NCI-H2029 treated with DMSO at 0.1 percent for 48 hours (cell line): ENCODE results near the gene THADA.

Experiments used
- DNase-seq: peaks from one replicate; lab custom pipeline; 2025; lab: John Stamatoyannopoulos, UW

THADA gene

DNA sequence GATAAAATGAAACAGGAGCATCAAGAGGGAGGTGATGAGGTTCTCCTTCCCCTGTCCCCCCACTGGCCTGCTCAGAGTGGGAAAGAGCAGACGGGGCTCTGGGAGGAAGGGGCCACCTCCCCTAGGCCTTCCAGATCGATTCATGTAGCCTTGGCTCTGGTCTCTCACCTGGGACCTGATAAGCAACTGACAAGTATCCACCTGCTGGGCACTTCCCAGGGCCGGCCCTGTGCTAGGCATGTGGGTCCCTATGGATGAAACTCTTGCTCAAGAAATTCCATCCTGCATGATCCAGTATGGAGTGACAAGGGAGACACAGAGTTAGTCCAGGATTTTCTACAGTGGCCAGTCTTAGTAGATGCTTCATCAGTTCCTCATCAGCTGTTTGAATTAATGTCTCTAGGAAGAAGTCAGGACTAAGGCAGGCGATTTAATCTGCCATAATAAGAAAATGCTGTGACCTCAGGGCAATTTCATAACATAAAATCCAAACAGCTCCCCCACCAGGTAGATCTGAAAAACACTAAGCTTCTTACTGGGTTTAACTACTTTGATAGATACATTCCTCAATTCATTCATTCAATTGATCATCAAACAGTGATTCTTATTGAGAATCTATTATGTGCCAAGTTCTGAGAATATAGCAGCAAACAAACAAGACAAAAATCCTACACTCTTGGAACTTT lies 324.8 kb downstream of the THADA start:
- DNase-seq: no peak

- DNase-seq: no peak
Observed at GRCh38 chr2:43270461-43270860, 325.4 kb downstream of the THADA start.

GRCh38 chr2:43269706-43270105 lies 326.1 kb downstream of the THADA start:
- DNase-seq: no peak

DNA sequence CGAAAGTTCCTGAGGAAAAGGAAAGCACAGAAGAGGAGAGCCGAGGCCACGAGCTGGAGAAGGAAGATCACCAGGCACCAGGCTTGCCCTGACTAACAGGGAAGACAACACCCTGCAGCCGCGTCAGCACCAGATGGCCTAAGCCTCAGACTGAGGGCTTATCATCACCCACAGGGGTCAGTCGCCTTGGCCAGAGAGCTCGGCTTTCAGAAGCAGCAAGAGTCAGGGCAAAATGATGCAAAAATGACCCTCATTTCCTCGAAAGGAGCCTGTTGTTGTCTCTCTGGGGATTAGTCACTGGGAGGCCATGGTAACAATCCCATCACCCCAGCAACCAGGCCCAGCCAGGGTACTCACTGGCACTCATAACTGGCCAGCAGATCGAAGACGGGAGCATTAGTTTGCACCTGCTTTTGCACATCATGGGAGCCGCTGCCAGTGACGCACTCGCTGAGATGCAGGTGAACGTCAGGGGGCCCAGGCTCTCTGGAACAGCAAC lies 326.7 kb downstream of the THADA start:
- no peak for DNase-seq

DNA sequence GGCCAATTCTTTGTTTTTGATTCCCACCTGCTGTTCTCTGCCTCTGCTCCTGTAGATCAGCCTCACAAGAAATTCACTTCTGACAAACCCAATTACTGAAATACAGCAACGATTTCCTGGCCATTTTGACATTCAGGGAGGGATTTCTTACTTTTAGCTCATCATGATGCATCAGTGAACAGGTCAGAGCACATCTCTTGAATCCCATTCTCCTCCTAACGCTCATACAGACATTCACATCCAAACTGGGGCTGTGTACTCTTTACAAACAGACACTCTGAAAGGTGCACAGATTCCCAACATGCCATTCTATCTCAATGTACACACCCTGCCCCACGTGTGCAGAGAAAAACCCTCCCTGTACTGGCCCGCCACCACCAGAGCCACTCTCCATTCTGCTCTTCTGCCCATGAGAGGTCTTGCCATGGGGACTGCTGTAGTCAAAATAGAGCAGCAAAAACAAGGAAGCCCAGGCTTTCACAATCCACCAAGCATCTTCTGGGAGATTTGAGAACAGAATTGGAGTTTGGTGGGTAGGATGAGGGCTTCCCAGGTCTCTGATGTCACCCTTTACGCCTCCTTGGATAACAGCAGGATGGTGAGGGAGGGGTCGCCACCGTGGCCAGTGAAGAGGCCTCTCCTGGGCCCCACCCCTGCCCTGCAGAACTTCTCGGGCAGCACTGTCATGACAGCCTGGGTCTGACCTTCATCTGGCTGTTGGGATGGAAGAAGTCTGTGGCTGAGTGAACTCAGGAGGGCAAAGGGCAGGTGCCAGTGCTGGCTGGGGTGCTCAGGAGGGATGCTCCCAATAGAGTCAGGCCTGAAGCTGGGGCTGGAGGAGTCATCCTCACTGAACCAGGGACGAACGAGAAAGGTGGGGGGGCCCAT lies 327.5 kb downstream of the THADA start:
- no peak for DNase-seq

- no peak for DNase-seq
Observed at GRCh38 chr2:43267381-43267780, 328.5 kb downstream of the THADA start.

DNA sequence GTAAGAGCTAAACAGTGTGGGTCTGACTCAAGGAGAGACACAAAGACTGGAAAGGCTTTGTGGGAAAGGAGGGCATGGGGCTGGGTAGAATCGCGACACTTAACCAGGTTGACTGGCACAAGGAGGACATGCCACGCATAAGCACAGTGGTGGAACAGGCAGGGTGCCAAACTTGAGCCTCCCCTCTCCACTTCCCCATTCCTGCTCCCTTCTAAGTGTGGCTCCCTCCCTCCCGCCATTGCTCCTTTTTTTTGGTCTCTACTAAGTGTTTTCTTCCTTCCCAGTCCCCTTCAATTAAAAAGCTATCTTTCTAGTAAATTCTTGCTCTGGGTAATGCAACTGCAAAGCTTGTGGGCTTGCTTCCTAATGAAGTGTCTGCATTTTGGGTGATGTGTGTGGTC lies 329.1 kb downstream of the THADA start:
- no peak for DNase-seq

- DNase-seq: no peak
Observed at GRCh38 chr2:43265421-43265820, 330.4 kb downstream of the THADA start.

DNA sequence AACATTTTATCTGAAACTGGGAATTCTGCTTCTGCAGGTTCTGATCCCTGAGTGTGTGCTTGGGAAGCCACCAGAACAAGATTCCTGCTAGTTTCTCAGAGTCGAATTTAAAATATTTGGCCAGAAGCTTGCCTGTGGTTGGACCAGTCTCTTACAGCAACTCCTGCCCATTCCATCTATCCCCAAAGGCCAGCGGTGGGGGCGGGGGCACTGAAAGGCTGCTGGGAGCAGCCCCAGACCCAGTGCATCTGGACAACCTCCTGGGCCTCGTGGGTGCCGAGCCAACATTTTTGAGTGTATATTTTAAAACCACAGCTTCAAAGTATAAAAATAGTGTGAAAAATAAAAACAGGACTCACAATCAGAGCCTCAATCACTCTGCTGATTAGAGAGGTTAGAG lies 330.8 kb downstream of the THADA start:
- no peak for DNase-seq

DNA sequence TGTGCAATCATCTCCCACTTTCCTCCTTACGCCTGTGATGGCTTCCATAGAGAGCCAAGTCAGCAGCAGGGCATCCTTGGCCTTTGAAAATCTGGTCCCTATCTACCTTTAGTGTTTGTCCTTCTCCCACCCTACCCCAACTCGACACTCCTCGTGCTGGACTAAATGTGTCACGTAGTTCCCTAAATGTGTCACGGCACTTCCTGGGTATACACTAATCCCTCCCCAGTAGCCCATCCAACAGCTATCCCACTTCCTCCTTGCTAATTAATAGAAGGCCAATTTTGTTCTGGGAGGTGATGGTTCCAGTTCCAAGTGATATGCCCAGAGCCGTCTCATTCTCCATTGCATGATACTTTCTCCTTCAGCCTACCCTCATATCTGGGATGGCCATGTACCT lies 332.9 kb downstream of the THADA start:
- no peak for DNase-seq

DNA sequence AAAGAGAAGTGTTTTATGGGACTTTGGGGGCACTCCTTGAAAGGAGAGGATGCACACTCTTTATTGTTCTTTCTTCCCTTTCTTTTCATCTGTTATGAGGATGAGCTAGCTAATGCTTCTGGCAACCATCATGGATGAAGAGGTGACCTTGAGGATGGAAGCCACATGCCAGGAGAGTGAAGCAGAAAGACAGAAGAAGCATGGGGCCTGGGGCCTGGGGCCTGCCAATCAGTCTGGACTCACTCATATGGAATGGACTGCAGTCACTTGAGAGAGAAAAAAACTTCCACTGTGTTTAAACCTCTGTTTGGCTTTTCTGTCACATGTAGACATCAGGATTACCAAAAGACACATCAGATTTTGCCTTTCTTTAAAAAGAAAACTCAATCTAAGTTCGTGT lies 333.6 kb downstream of the THADA start:
- DNase-seq: no peak

DNA sequence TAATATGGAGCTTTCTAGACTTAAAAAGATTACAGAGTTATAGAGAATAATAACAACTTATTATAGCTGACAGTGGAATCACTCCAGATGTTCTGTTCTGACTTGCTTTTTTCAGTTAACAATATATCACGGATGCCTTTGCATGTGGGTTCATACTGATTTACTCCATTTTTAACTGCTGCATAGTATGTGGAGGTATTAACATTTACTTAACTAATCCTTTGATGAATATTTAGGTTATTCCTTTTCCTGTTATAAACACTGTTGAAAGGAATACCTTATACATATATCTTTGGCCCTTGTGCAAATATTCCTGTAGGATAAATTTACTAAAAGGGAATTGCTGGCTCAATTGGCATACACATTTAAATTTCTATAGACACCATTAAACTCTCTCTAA lies 336.3 kb downstream of the THADA start:
- no peak for DNase-seq

DNA sequence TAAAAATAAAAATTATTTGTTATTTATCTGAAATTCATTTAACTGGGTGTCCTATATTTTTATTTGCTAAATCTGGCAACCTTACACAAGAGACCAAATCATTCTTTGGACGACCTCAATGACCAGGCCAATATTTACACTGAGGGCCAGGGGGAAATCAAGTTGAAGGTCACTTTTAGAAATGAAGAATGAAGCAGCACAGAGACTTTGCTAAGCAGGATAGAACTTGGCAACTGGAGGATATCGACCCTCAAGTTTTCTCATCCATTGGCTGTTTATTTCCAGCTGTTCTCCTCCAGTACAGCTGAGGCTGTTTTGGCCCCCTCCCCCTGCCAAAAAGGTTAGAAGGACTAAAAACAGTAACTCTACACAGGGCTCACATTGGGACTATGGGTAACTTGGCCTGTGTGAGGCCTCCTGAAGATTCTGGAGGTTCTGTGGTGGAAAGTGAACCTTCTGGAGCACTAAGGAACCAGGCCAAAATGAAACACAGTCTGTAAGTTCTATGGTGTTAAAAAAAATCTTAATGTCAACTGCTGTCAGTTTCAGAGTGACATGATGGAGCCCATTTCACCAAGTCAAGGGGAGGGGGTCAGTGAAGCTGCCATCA lies 337.2 kb downstream of the THADA start:
- no peak for DNase-seq

DNA sequence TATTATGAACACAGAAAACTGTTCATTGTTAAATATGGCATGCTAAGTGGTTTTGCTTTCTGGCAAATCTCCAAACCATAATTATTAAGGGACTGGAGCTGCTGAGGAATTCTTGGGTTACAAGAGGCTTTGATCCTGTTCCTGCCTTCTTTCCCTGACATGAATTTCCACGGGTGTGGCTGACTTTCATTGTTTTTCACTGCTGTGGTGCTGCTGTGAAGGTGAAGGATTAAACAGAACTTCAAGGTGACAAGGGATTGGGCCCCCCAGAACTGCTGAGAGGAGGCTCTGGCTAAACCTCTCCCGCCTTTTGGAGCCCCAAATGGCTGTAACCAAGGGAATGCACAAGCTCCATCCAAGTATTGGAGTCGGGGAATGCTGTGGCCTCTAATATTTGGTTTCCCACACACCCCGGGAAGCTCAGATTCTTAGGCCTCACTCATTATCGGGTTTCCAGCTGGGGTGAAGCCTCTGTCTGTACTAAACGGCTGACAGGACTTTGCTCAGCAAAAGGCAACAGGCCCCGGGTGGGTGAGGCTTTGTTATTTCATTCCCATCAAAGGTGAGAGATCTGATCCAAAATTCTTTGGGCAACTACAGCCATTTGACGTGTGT lies 340.4 kb downstream of the THADA start:
- no peak for DNase-seq

DNA sequence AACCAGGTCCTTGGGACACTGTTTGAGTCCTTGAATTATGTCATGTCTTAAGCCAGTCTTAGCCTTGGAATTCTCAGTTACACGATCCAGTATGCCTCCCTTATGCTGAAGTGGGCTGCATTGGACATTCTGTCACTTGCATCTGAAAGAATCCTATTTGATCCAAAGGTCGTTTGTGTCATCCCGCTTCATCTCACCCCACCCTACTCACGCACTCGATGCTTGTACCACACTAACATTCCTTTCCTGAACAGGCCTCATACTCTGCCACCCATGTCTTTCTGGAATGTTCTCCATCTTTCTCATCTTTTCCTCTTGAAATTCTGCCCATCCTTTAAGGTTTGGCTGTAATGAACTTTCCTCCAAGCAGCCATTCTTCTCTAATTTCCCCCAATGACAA lies 341.5 kb downstream of the THADA start:
- no peak for DNase-seq

- no peak for DNase-seq
Observed at GRCh38 chr2:43251171-43251731, 344.6 kb downstream of the THADA start.

- DNase-seq: no peak
Observed at GRCh38 chr2:43250015-43250414, 345.8 kb downstream of the THADA start.

- DNase-seq: no peak
Observed at GRCh38 chr2:43248621-43249020, 347.2 kb downstream of the THADA start.

GRCh38 chr2:43246641-43247040 lies 349.2 kb downstream of the THADA start:
- no peak for DNase-seq

DNA sequence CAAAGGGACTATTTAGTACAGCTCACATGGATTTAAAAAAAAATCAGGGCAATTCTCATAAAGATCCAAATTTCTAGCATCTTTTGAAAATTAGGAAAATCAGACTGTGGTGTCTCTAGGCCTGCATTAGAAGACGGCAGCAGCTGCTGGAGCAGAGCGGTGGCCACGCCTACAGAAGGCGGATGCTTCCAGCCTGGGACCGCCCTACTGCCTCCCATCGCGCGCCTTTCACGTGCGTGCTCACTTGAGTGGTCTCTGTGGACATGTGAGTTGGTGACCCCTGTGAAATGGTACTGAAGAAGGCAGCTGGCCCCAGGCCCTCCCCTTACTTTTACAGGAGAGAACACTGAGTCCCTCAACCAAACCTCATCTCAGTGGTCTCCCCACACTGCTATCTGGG lies 354.3 kb downstream of the THADA start:
- DNase-seq: no peak

DNA sequence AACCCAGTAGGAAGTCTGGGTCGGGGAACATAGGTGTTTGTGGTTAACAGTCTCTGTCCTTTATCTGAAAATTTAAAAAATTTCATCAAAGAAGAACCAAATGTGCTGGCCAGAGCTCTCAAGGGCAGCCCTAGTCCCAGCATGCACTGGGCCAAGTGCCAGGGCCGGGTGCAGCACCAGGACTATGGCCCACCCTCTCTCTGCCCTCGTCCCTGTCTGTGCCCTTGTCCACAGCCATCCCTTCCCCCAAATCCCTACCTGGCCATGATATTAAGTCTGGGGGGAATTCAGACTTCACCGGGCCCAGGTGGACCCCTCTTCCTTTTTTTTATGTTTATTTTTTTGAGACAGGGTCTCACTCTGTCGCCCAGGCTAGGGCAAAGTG lies 355.1 kb downstream of the THADA start:
- no peak for DNase-seq
